Gastrocnemius medialis (tissue), 4 donors: ENCODE data around the gene STARD13. TPM values are rescaled to one million over a fixed set of nuclear protein-coding genes. Genes with fewer than 3 reads are reported as not detected.

Experiments
- ATAC-seq, 2 donors: fragments of 150-250 bp; one replicate each; pipeline ENCODE4 v1.9.1; 2016
- DNase-seq, 2 donors: peaks; one replicate each; pipeline ENCODE4 v3.0.0-alpha.2; 2019
- H3K27ac ChIP-seq, 4 donors: fragments of 200-600 bp; sonication (generic); 1 replicate in 1 of 4; 2 replicates in 3 of 4; pipeline ENCODE4 v1.5.1; 2016 to 2018; ENCODE audit warnings: mild to moderate bottlenecking in 2 of 4, moderate library complexity in 1 of 4
- H3K27me3 ChIP-seq, 3 donors: fragments of 200-600 bp; sonication (generic) in 2 of 3; 1 replicate in 1 of 3; 2 replicates in 2 of 3; pipeline versions ENCODE4 v1.5.1 to v1.6.0; 2016 to 2019; ENCODE audit warnings: mild to moderate bottlenecking in 1 of 3, moderate library complexity in 1 of 3
- H3K36me3 ChIP-seq, 2 donors: fragments of 200-600 bp; sonication (generic) in 1 of 2; one replicate each; pipeline ENCODE4 v1.5.1; 2017 to 2018
- H3K4me1 ChIP-seq, 2 donors: fragments of 200-600 bp; sonication (generic) in 1 of 2; one replicate each; pipeline ENCODE4 v1.5.1; 2016 to 2017; ENCODE audit warnings: mild to moderate bottlenecking in 2 of 2
- H3K4me3 ChIP-seq, 4 donors: fragments of 200-600 bp; sonication (generic) in 3 of 4; 1 replicate in 1 of 4; 2 replicates in 3 of 4; pipeline ENCODE4 v1.5.1; 2016 to 2019; ENCODE audit warnings: mild to moderate bottlenecking in 2 of 4
- H3K9me3 ChIP-seq, 3 donors: fragments of 200-600 bp; sonication (generic) in 2 of 3; 1 replicate in 1 of 3; 2 replicates in 2 of 3; pipeline ENCODE4 v1.5.1; 2016 to 2019
- POLR2A ChIP-seq, 2 donors: fragments of 450-650 bp; IDR thresholded peaks; one replicate each; pipeline ENCODE4 v1.6.1; 2017; ENCODE audit warnings: antibody characterized with exemption in 2 of 2, mild to moderate bottlenecking in 2 of 2, moderate library complexity in 2 of 2
- in situ Hi-C, 4 donors: fragments of 200-750 bp; cut with MboI; loops; one replicate each; pipeline versions ENCODE4 v1.15.0 to v1.8.0; 2017; ENCODE audit warnings: low sequenced_read_pairs in 4 of 4
- intact Hi-C: fragments of 100-400 bp; cut with DNase I; formaldehyde crosslinking; loops from one replicate; pipeline ENCODE4 v1.15.1; 2023; ENCODE audit warnings: low total_unique reads
- total RNA-seq, 4 donors: library from RNA; depleted of rRNA; stranded (reverse); fragments of >200 nt; gene quantifications; one replicate each; pipeline versions ENCODE4 v1.1.0 to v1.2.3, GENCODE V29; 2016
- TF ChIP-seq, protein P1 (sequence below), 5 experiments: fragments of 450-650 bp in 3 of 5; fragments of 200-600 bp in 2 of 5; sonication (generic) in 2 of 5; IDR thresholded peaks in 4 of 5; conservative IDR thresholded peaks in 1 of 5; 1 replicate in 4 of 5; 2 replicates in 1 of 5; pipeline ENCODE4 v1.5.1; 2016 to 2019; ENCODE audit warnings: antibody characterized with exemption in 5 of 5, mild to moderate bottlenecking in 3 of 5, moderate library complexity in 3 of 5

Gene STARD13
- total RNA-seq, 4 donors from 2014 or later, result 7.7 to 19.3 (median 12.0) TPM

DNA sequence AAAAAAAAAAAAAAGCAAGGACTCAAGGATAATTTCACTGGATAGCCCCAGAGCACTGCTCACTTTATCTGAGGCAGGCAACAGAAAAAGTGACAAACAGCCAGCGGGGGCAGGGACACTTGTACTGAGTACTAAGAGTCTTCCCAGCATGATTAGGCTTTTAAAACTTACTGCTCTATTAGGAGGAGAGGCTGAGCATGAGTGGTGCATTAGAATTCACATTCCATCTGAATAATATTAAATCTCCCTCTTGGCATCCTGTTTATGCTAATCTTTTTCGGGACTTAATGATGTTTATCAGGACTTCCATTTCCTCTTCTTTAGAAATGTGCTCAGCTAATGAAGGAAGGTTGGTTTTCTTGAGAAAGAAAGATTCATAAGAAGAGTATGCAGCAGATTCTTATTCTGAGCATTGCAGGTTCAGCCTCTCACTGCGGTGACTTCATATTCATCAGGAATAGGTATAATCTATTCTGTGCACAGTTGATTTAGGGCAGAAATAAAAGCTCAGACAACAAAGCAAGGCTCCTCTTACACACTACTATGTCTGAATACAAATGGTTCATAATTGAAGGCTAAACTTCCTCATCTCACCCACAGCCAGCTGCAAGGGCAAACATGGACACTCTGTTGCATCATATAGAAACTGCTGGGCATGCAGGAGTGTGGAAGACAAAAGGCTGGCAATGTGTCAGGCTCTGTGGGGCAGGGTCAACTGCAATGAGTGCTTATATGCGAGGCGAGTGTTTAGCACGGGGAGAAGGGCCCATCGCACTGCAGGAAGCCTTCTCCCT lies 162.3 kb downstream of the STARD13 start:
- ATAC-seq, result no peak
- Histone ChIP-seq H3K27ac (peak overlapping the region in 3 of 4 donors; percentile 78 to 85 (median 82)), H3K9me3 (no peaks in the 10 kb centered on the region), H3K4me3 (no peak overlapping the region), H3K27me3 (no peaks in the 10 kb centered on the region), H3K36me3 (peaks cover 0 to 10% of the 10 kb centered on the region in 2 donors), H3K4me1 (peaks cover 31 to 46% of the 10 kb centered on the region in 2 donors)
- intact Hi-C loops, result loop anchor here (10.0 kb wide), 1 partner anchor 588 kb away; the partner anchor contains the start of gene N4BP2L2
- TF ChIP-seq, protein P1, sequence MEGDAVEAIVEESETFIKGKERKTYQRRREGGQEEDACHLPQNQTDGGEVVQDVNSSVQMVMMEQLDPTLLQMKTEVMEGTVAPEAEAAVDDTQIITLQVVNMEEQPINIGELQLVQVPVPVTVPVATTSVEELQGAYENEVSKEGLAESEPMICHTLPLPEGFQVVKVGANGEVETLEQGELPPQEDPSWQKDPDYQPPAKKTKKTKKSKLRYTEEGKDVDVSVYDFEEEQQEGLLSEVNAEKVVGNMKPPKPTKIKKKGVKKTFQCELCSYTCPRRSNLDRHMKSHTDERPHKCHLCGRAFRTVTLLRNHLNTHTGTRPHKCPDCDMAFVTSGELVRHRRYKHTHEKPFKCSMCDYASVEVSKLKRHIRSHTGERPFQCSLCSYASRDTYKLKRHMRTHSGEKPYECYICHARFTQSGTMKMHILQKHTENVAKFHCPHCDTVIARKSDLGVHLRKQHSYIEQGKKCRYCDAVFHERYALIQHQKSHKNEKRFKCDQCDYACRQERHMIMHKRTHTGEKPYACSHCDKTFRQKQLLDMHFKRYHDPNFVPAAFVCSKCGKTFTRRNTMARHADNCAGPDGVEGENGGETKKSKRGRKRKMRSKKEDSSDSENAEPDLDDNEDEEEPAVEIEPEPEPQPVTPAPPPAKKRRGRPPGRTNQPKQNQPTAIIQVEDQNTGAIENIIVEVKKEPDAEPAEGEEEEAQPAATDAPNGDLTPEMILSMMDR (IDR thresholded peaks at IDR 0.05 in 4 of 5, conservative IDR thresholded peaks at IDR 0.05 in 1 of 5), result no peak
- no peak for TF ChIP-seq POLR2A (IDR thresholded peaks at IDR 0.05)
- in situ Hi-C loops, result no loop called here
- peak; percentile 38 to 54 for DNase-seq

DNA sequence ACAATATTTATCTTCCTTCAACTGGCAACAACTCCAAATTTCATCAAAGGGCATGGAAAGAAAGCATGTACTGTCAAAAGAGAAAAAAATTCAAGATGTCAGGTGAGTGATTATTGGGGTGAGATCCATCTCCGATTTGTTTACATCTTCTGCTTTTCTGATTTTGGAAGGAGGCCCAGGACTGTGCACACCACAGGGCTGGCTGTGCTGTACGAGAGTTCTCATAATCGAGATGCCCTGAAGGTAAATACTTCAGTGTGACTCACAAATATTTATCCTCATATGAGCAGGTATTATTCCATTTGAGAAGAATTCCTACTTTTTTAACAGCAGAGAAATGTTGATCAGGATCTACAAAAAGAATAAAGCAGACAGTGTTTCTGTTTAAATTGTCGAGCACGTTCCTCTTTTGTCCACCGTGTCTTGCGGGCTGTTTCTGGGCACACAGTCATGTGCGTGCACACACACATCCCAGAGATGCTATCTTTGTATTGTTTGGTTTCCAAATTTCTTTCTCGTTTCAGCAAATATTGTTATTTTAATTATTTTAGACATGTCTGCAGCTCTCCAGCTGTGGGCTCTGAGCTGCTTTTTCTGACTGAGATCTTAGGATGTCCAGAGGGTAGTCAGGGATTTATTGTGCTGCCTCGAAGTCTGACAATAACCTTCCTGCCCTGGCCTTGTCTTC lies 165.6 kb downstream of the STARD13 start:
- intact Hi-C loops, result loop anchor here (10.0 kb wide), 1 partner anchor 585 kb away; the partner anchor contains the start of gene N4BP2L2

GRCh38 chr13:33119022-33119781 lies 166.4 kb downstream of the STARD13 start:
- no peak overlapping the region for H3K27ac ChIP-seq
- no peaks in the 10 kb centered on the region for H3K27me3 ChIP-seq
- intact Hi-C loops, result no loop called here
- ATAC-seq (no peak), DNase-seq (no peak)
- H3K36me3 ChIP-seq, result peaks cover 0 to 25% of the 10 kb centered on the region in 2 donors
- TF ChIP-seq, protein P1 (IDR thresholded peaks at IDR 0.05 in 4 of 5, conservative IDR thresholded peaks at IDR 0.05 in 1 of 5), result no peak
- TF ChIP-seq POLR2A (IDR thresholded peaks at IDR 0.05), result no peak
- no peaks in the 10 kb centered on the region for H3K9me3 ChIP-seq
- in situ Hi-C loops, result no loop called here
- H3K4me3 ChIP-seq, result no peak overlapping the region
- H3K4me1 ChIP-seq, result peaks cover 0 to 6% of the 10 kb centered on the region in 2 donors

More for the DNA sequence above, 165.6 kb downstream of the STARD13 start:
- TF ChIP-seq, protein P1 (IDR thresholded peaks at IDR 0.05 in 4 of 5, conservative IDR thresholded peaks at IDR 0.05 in 1 of 5), result no peak
- no peak for TF ChIP-seq POLR2A (IDR thresholded peaks at IDR 0.05)
- no peak overlapping the region for H3K27ac ChIP-seq
- H3K9me3 ChIP-seq, result no peaks in the 10 kb centered on the region
- peaks cover 2 to 13% of the 10 kb centered on the region in 2 donors for H3K4me1 ChIP-seq
- ATAC-seq (no peak), DNase-seq (no peak)
- H3K36me3 ChIP-seq, result peaks cover 0 to 25% of the 10 kb centered on the region in 2 donors
- no peak overlapping the region for H3K4me3 ChIP-seq
- no peaks in the 10 kb centered on the region for H3K27me3 ChIP-seq
- in situ Hi-C loops, result no loop called here

- in situ Hi-C loops (no loop called here), intact Hi-C loops (no loop called here)
- no peak for ATAC-seq
- H3K27me3 ChIP-seq, result no peaks in the 10 kb centered on the region
- H3K27ac ChIP-seq, result no peak overlapping the region
- no peak overlapping the region for H3K4me3 ChIP-seq
- DNase-seq, result no peak
- no peaks in the 10 kb centered on the region for H3K9me3 ChIP-seq
- TF ChIP-seq, protein P1 (IDR thresholded peaks at IDR 0.05 in 4 of 5, conservative IDR thresholded peaks at IDR 0.05 in 1 of 5), result no peak
- no peak for TF ChIP-seq POLR2A (IDR thresholded peaks at IDR 0.05)
- H3K36me3 ChIP-seq, result peaks cover 0 to 33% of the 10 kb centered on the region in 2 donors
- peaks cover 5 to 9% of the 10 kb centered on the region in 2 donors for H3K4me1 ChIP-seq
Observed at GRCh38 chr13:33116321-33117010, 169.1 kb downstream of the STARD13 start.
